HepG2 (cell line): Measurements from ENCODE around the gene SYNE1. TPM values are rescaled to one million over a fixed set of nuclear protein-coding genes. Genes with fewer than 3 reads are reported as not detected.

ENCODE experiments used
- ATAC-seq: fragments of 200-7000 bp; cut with Tn5 transposase; 3 replicates; pipeline ENCODE4 v1.9.1; 2020; ENCODE audit warnings: mild to moderate bottlenecking, moderate library complexity
- BruUV-seq: library from RNA; stranded (reverse); fragments of 400-500 nt; replicated peaks from 2 replicates; lab custom pipeline; 2021; lab: Mats Ljungman, UMichigan
- CTCF ChIA-PET: fragments of 300-600 bp; formaldehyde crosslinking; extraction: SDS; loops from one replicate; lab custom pipeline; 2021; ENCODE audit warnings: low total read pairs, inconsistent platforms, low intra/inter-chr PET ratio; lab: Yijun Ruan, JAX
- POLR2A ChIA-PET: fragments of 350-600 bp; sonication (Branson Sonifier 250); formaldehyde crosslinking; loops from one replicate; lab custom pipeline; 2020; ENCODE audit warnings: antibody characterized with exemption, inconsistent platforms; lab: Yijun Ruan, JAX
- DNase-seq: peaks from one replicate; pipeline ENCODE4 v3.0.0-alpha.2; 2015; ENCODE audit warnings: low spot score
- FAIRE-seq: peaks from 3 replicates; lab custom pipeline; 2011; peaks lifted over from hg19 to GRCh38; lab: Jason Lieb, UNC
- H2AFZ ChIP-seq: one replicate; pipeline ENCODE4 v1.6.1; 2011; ENCODE audit warnings: low read length, inconsistent platforms
- H3K27ac ChIP-seq: fragments of 300-600 bp; 3 replicates; pipeline ENCODE4 v1.8.0; 2011; ENCODE audit warnings: mixed run types, mild to moderate bottlenecking, mixed read lengths, low read length, inconsistent platforms; ENCODE audit not compliant: insufficient read depth; ENCODE audit errors: extremely low read length
- H3K27me3 ChIP-seq, 2 experiments: fragments of 200-600 bp in 1 of 2; 2 replicates in 1 of 2; 3 replicates in 1 of 2; pipeline versions ENCODE4 v1.6.0 to v1.8.0; 2011; ENCODE audit warnings: low read length in 2 of 2, mild to moderate bottlenecking in 2 of 2, moderate library complexity in 2 of 2, inconsistent platforms in 1 of 2; ENCODE audit not compliant: insufficient read depth in 2 of 2, control insufficient read depth in 1 of 2
- H3K36me3 ChIP-seq, 2 experiments: fragments of 200-600 bp in 1 of 2; replicated peaks in 1 of 2; 2 replicates in 1 of 2; 3 replicates in 1 of 2; pipeline versions ENCODE4 v1.5.1 to v1.8.0; 2011; ENCODE audit warnings: low read length in 2 of 2, inconsistent platforms in 1 of 2; ENCODE audit not compliant: insufficient read depth in 2 of 2, control insufficient read depth in 1 of 2
- H3K4me1 ChIP-seq: 2 replicates; pipeline ENCODE4 v1.5.1; 2012; ENCODE audit warnings: low read length, inconsistent platforms; ENCODE audit not compliant: insufficient read depth
- H3K4me2 ChIP-seq: 2 replicates; pipeline ENCODE4 v1.6.0; 2011; ENCODE audit warnings: low read depth, low read length, inconsistent platforms
- H3K4me3 ChIP-seq, 3 experiments: fragments of 200-600 bp in 1 of 3; sonication (generic), shearing (Covaris generic) in 1 of 3; replicated peaks in 1 of 3; 2 replicates each; pipeline ENCODE4 v1.5.1; 2011 to 2016; ENCODE audit warnings: low read length in 3 of 3, inconsistent platforms in 2 of 3, low read depth in 2 of 3, mild to moderate bottlenecking in 2 of 3, control low read depth in 1 of 3, mixed read lengths in 1 of 3; ENCODE audit not compliant: insufficient read depth in 1 of 3
- H3K79me2 ChIP-seq: one replicate; pipeline ENCODE4 v1.6.1; 2011; ENCODE audit warnings: low read length, inconsistent platforms; ENCODE audit not compliant: insufficient read depth
- H3K9ac ChIP-seq: 2 replicates; pipeline ENCODE4 v1.6.0; 2011; ENCODE audit warnings: mild to moderate bottlenecking, low read depth, low read length, inconsistent platforms; ENCODE audit not compliant: insufficient read depth
- H3K9me3 ChIP-seq: 2 replicates; pipeline ENCODE4 v1.5.1; 2012; ENCODE audit warnings: mild to moderate bottlenecking, low read length
- H4K20me1 ChIP-seq: 2 replicates; pipeline ENCODE4 v1.6.0; 2011; ENCODE audit warnings: inconsistent platforms, mild to moderate bottlenecking, low read length, moderate library complexity; ENCODE audit not compliant: insufficient read depth
- ATF3 ChIP-seq: sonication (generic); formaldehyde crosslinking; IDR thresholded peaks from 2 replicates; pipeline ENCODE4 v1.4.0; 2020; ENCODE audit warnings: missing genetic modification reagents
- IKZF4 ChIP-seq: sonication (generic); formaldehyde crosslinking; IDR thresholded peaks from 2 replicates; pipeline ENCODE4 v1.5.1; 2020; ENCODE audit warnings: borderline replicate concordance, mild to moderate bottlenecking, low read depth, missing genetic modification reagents; ENCODE audit errors: not compliant biosample characterization
- KDM2A ChIP-seq: sonication (generic); formaldehyde crosslinking; IDR thresholded peaks from 2 replicates; pipeline ENCODE4 v1.4.0; 2020; ENCODE audit warnings: low read depth, missing genetic modification reagents, borderline replicate concordance
- MLLT10 ChIP-seq: sonication (generic); formaldehyde crosslinking; IDR thresholded peaks from 2 replicates; pipeline ENCODE4 v1.4.0; 2020; ENCODE audit warnings: missing genetic modification reagents
- MLX ChIP-seq: IDR thresholded peaks from 2 replicates; pipeline ENCODE4 v1.6.1; 2016
- NCOA5 ChIP-seq: sonication (generic); formaldehyde crosslinking; IDR thresholded peaks from 2 replicates; pipeline ENCODE4 v1.4.0; 2020; ENCODE audit warnings: missing genetic modification reagents
- ZNF207 ChIP-seq: fragments of 450-650 bp; IDR thresholded peaks from 2 replicates; pipeline ENCODE4 v1.6.1; 2016; ENCODE audit warnings: antibody characterized with exemption, borderline replicate concordance
- ZNF362 ChIP-seq: sonication (generic); formaldehyde crosslinking; IDR thresholded peaks from 2 replicates; pipeline ENCODE4 v1.4.0; 2020; ENCODE audit warnings: missing genetic modification reagents, mild to moderate bottlenecking, borderline replicate concordance
- ZNF543 ChIP-seq: sonication (generic); formaldehyde crosslinking; IDR thresholded peaks from 2 replicates; pipeline ENCODE4 v1.4.0; 2020; ENCODE audit warnings: mild to moderate bottlenecking, missing genetic modification reagents
- ZNF660 ChIP-seq: sonication (generic); formaldehyde crosslinking; IDR thresholded peaks from 2 replicates; pipeline ENCODE4 v1.5.1; 2020; ENCODE audit warnings: mild to moderate bottlenecking, low read depth, missing genetic modification reagents, borderline replicate concordance
- ZNF737 ChIP-seq: sonication (generic); formaldehyde crosslinking; IDR thresholded peaks from 2 replicates; pipeline ENCODE4 v1.5.0; 2020; ENCODE audit warnings: missing genetic modification reagents, mild to moderate bottlenecking, borderline replicate concordance
- ZNF816 ChIP-seq: sonication (generic); formaldehyde crosslinking; IDR thresholded peaks from 2 replicates; pipeline ENCODE4 v1.8.0; 2022; ENCODE audit warnings: missing genetic modification reagents, mild to moderate bottlenecking, borderline replicate concordance
- WGBS: methylation state at CpG from one replicate; pipeline ENCODE4 v1.1.6; 2017; ENCODE audit warnings: low lambda C conversion rate; 5-methylcytosine and 5-hydroxymethylcytosine counted together
- in situ Hi-C: cut with HindIII; loops from 2 replicates; pipeline ENCODE4 v1.10.0; 2017; ENCODE audit warnings: low pct_unique_long_range_greater_than_20kb; ENCODE audit not compliant: extremely low pct_ligation_motif_present
- intact Hi-C: fragments of 100-400 bp; cut with micrococcal nuclease; formaldehyde crosslinking; loops from one replicate; pipeline ENCODE4 v1.10.0; 2022; ENCODE audit not compliant: unreplicated experiment
- polyA plus RNA-seq, 8 experiments: library from polyadenylated mRNA; depleted of rRNA in 3 of 8; stranded (reverse) in 7 of 8; unstranded in 1 of 8; fragments of >200 nt; fragmentation: Illumina TruSeq in 4 of 8; extraction: Trizol in 4 of 8; gene quantifications; 2 replicates each; pipeline versions ENCODE4 v1.2.1 to v1.2.3, GENCODE V29; 2011 to 2016; ENCODE audit warnings: low read depth in 4 of 8, missing spikeins in 1 of 8, mixed read lengths in 1 of 8; ENCODE audit not compliant: insufficient read depth in 1 of 8
- total RNA-seq, 5 experiments: library from RNA; depleted of rRNA; stranded (reverse); fragments of >200 nt; fragmentation: Illumina TruSeq; extraction: Trizol; gene quantifications; 2 replicates each; pipeline ENCODE4 v1.2.3, GENCODE V29; 2016; ENCODE audit warnings: low read depth in 1 of 5

The SYNE1 gene
- total and polyA plus RNA-seq, 2 of the 13 experiments (the other 11 are each of a cell fraction or from before 2014, with no cell fraction given) = 5.5 to 15.9 TPM

- TF ChIP-seq NCOA5 (CRISPR knock-in tag) (no peak), ZNF362 (CRISPR knock-in tag) (no peak), ZNF816 (CRISPR knock-in tag) (no peak)
Observed at GRCh38 chr6:152309006-152309405, 328.2 kb downstream of the SYNE1 start (continued).

- POLR2A ChIA-PET = no interaction called here
- Histone ChIP-seq H3K4me1 (peaks cover 24% of the 10 kb centered on the region), H3K79me2 (no peaks in the 10 kb centered on the region), H3K4me2 (no peak overlapping the region), H4K20me1 (no peaks in the 10 kb centered on the region), H3K27ac (no peak overlapping the region), H3K9ac (no peak overlapping the region), H3K27me3 (no peaks in the 10 kb centered on the region), H2AFZ (no peak overlapping the region), H3K36me3 (no peaks in the 10 kb centered on the region), H3K4me3 (no peak overlapping the region), H3K9me3 (no peaks in the 10 kb centered on the region)
- no TSS peak for BruUV-seq
- no peak for ATAC-seq
- no peak for DNase-seq
- no peak for FAIRE-seq
- TF ChIP-seq IKZF4 (CRISPR knock-in tag) = no peak
- no peak for TF ChIP-seq ZNF660
- TF ChIP-seq ZNF816 (CRISPR knock-in tag) = no peak
- TF ChIP-seq KDM2A (CRISPR knock-in tag) = no peak
- TF ChIP-seq MLX (CRISPR knock-in tag) = no peak
- TF ChIP-seq MLLT10 (CRISPR knock-in tag) = no peak
- no peak for TF ChIP-seq ZNF207
- no peak for TF ChIP-seq ZNF543
- no peak for TF ChIP-seq ZNF737 (CRISPR knock-in tag)
- no peak for TF ChIP-seq ATF3 (CRISPR knock-in tag)
- in situ Hi-C loops = no loop called here
- CTCF ChIA-PET = no interaction called here
- intact Hi-C loops = no loop called here
- 90% methylated on average over 5 of the region's 5 CpGs for WGBS
Observed at GRCh38 chr6:152308306-152308705, 328.9 kb downstream of the SYNE1 start.
